ENCODE data around the gene IDH2.
A peak's percentile ranks its signal among the peaks of the same experiment; 100 is the strongest.

The IDH2 gene

DNA sequence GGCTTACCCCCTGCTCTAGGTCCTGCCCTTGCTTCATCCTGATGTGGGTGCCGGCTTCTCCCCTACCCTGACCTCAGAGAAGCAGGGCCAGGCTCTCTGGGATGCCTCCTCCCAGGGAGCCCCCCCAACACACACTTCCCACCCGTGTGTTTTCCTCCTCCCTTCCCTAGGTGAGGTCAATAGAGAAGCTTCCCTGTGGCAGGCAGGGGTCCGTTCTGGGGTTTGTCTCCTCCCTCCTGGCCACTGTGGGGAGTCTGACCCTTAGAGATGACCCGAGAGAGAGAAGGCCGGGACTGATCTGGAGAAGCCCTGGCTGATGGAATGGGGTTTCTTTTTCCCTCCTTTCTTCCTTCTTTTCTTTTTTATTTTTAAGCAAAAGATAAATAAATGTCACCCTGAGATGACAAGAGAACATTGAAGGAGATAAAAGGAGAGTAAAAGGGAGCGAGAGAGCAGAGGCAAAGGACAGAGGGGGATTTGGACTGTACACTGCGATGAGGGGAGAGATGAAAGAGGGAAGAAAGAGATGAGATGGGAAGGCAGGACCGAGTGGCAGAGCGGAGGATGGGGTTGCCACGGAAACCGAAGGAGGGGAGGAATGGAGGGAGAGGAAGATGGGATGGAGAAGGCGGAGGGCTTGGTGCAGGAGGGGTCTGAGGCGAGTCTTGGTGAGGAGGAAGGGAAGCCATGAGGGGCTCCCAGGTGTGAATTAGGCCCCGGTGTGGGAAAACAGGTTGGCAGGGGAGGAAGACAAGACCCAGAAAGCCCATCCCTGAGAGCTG, 48.4 kb downstream of the IDH2 start:
- H3K27ac ChIP-seq (ENCODE audit: low read depth, low read length), result no peak overlapping the region
- H3K4me1 ChIP-seq (ENCODE audit: control insufficient read depth, insufficient read depth, low read length), result no peaks in the 10 kb centered on the region
- H3K9ac ChIP-seq (ENCODE audit: low read length), result no peak overlapping the region
- H3K27me3 ChIP-seq (ENCODE audit: control insufficient read depth, insufficient read depth, low read length), result no peaks in the 10 kb centered on the region
- H3K4me3 ChIP-seq (ENCODE audit: low read length), result no peak overlapping the region
- no peaks in the 10 kb centered on the region for H3K36me3 ChIP-seq (ENCODE audit: control insufficient read depth, insufficient read depth, low read length)

DNA sequence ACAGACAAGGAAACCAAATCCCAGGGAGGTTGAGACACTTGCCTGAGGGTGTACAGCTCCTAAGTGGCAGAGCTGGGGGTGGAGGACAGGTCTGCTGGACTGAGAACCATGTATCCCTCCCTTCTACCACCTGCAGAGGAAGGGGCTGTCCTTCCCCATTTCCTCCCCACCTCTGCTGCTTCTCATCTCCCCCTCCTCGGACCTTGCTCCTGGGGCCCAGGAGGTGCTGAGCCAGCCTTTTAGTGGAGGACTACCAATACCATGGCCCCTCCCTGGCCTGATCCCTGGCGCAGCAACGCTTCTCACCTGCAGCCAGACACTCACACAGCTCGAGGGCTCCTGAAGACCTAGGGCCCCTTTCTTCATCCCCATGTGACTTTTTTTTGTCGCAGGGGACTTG, 50.4 kb downstream of the IDH2 start:
- no peaks in the 10 kb centered on the region for H3K36me3 ChIP-seq (ENCODE audit: control insufficient read depth, insufficient read depth, low read length)
- H3K9ac ChIP-seq (ENCODE audit: low read length), result no peak overlapping the region
- no peaks in the 10 kb centered on the region for H3K27me3 ChIP-seq (ENCODE audit: control insufficient read depth, insufficient read depth, low read length)
- H3K27ac ChIP-seq (ENCODE audit: low read depth, low read length), result no peak overlapping the region
- H3K4me3 ChIP-seq (ENCODE audit: low read length), result no peak overlapping the region
- peaks cover 4% of the 10 kb centered on the region for H3K4me1 ChIP-seq (ENCODE audit: control insufficient read depth, insufficient read depth, low read length)

DNA sequence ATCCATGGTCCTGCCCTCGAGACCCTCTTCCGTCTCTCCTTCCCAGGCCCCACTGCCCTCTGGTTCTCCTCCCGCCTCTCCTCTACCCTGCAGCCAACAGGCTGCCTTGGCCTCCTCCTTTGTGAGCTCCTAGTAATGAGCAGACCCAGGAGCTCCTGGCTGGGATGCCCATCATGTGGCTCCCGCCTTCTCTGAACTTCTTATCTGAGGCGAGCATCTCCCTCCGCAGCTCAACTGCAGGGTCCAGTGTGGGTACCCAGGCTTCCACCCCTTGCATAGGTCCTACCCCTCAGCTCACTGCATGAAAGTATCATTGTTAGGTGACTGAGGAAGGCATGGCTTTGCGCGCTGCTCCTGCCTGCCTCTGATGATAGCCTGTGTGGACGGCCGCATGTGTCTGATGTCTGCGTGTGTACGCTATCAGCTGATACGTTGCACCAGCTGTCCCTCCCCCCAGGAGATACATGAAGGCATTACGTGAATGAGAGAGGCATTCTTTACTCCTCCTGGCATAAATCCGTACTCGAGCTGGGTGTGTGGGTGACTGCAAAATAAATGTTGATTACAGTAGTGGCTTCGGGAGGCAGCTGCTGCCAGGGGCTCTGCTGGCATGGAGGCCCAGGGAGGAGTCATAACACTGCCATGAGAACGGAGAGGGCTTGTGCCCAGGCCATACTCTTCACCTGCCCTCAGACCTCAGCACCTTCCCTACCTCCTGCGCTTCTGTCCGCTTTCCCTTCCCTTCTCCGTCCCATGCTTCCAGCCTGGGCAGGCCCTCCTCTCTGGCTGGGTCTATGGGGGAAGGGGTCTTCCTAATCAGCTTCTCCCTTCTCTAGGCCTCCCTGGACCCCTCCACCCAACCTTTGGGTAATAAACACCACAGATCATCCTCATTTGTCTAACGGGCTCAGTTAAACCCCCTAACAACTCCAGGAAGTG, 52.3 kb downstream of the IDH2 start:
- H3K4me3 ChIP-seq (ENCODE audit: low read length), result no peak overlapping the region
- H3K27me3 ChIP-seq (ENCODE audit: control insufficient read depth, insufficient read depth, low read length), result no peaks in the 10 kb centered on the region
- no peaks in the 10 kb centered on the region for H3K36me3 ChIP-seq (ENCODE audit: control insufficient read depth, insufficient read depth, low read length)
- no peak overlapping the region for H3K9ac ChIP-seq (ENCODE audit: low read length)
- H3K4me1 ChIP-seq (ENCODE audit: control insufficient read depth, insufficient read depth, low read length), result peaks cover 10% of the 10 kb centered on the region
- H3K27ac ChIP-seq (ENCODE audit: low read depth, low read length), result no peak overlapping the region

DNA sequence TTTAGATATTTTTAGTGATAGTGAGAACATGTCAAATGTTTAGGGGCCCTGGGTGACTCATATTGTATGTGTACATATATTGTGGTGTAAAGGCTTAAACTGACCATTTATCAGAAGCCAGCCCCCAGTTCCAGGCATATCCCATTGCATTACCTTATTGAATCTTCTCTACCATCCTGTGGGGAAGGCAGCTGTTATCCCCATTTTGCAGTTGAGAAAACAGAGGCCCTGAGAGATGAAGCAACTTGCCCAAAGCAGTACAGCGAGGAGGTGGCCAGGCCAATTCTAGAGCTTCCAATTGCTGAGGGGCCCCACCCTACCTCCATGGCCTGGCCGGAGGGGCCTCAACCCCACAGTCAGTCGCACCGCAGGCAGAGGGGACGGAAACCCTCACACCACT, 53.2 kb downstream of the IDH2 start:
- H3K4me1 ChIP-seq (ENCODE audit: control insufficient read depth, insufficient read depth, low read length), result peaks cover 10% of the 10 kb centered on the region
- no peak overlapping the region for H3K4me3 ChIP-seq (ENCODE audit: low read length)
- no peaks in the 10 kb centered on the region for H3K36me3 ChIP-seq (ENCODE audit: control insufficient read depth, insufficient read depth, low read length)
- no peak overlapping the region for H3K9ac ChIP-seq (ENCODE audit: low read length)
- no peaks in the 10 kb centered on the region for H3K27me3 ChIP-seq (ENCODE audit: control insufficient read depth, insufficient read depth, low read length)
- H3K27ac ChIP-seq (ENCODE audit: low read depth, low read length), result no peak overlapping the region

DNA sequence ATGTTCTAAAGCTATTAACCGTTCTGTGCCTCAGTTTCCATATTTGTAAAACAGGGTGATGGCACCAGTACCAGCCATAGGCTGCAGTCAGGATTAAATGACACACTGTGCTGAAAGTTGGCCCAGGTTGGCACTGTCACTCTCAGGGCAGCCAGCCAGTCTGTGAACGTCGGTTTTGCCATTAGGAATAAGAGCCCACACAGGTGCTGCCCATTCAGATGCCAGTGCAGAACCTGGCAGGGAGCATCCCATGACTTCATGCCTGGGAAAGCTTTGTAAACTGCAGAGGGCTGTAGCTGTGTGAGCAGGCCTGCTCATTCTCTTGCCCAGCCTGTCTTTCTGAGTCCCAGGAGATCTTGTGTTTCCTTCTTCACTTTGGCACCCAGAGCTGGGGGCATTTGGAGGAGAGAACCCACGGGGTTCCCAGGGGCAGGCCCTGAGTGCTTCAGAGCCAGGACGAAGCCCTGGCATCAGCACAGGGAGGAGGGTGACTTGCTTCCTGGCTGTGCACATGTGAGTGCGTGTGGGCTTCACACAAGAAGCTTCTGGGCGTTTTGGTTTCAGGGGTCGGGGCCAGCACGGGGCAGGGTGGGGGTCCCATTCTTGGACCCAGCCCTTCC, 54.2 kb downstream of the IDH2 start:
- no peak overlapping the region for H3K27ac ChIP-seq (ENCODE audit: low read depth, low read length)

DNA sequence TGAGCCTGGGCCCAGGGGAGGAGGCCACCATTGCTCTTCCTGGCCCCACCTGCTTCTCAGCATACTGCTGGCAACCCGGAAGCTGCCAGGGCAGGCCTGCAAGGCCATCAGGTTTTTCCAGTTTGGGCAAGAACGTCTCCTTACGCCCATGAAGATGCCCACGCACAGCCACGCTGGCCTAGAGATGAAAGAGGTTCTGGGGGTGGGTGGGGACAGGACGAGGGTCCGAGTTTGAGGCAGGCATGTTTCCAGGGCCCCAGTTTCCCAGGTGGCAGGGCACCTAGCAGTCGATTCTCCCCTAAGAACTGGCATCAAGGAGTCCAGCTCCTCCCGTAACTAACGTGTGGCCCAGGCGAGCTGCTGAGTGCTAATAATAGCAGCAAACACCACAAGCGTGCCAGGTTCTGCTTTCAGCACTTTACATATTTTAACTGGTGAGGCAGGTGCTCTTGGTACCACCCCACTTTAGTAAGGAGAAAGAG, 55.3 kb downstream of the IDH2 start:
- Histone ChIP-seq H3K27ac (ENCODE audit: low read depth, low read length) (peak overlapping the region; percentile 3), H3K36me3 (ENCODE audit: control insufficient read depth, insufficient read depth, low read length) (no peaks in the 10 kb centered on the region), H3K4me3 (ENCODE audit: low read length) (peak overlapping the region; percentile 12), H3K9ac (ENCODE audit: low read length) (no peak overlapping the region), H3K27me3 (ENCODE audit: control insufficient read depth, insufficient read depth, low read length) (no peaks in the 10 kb centered on the region), H3K4me1 (ENCODE audit: control insufficient read depth, insufficient read depth, low read length) (peaks cover 10% of the 10 kb centered on the region)

More for the DNA sequence above, 54.2 kb downstream of the IDH2 start:
- Histone ChIP-seq H3K36me3 (ENCODE audit: control insufficient read depth, insufficient read depth, low read length) (no peaks in the 10 kb centered on the region), H3K9ac (ENCODE audit: low read length) (no peak overlapping the region), H3K4me1 (ENCODE audit: control insufficient read depth, insufficient read depth, low read length) (peaks cover 10% of the 10 kb centered on the region), H3K4me3 (ENCODE audit: low read length) (no peak overlapping the region), H3K27me3 (ENCODE audit: control insufficient read depth, insufficient read depth, low read length) (no peaks in the 10 kb centered on the region)

DNA sequence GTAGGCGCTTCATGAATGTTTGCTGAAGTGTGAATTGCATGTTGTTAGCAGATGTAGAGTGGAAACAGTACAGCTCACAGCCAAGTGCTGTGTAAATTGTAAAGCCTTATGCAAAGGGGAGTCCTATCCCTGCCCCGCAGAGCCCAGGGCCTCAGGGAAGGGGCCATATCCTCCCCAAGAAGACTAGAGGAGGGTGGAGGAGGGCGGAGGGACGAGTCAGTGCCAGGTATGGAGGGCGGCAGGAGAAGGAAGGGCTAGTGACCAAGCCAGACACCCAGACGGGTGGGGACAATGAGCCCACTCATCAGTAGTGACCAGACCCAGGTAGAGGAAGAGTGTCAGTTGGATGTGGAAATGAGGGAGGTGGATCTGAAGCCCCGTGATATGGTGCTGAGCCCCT, 56.0 kb downstream of the IDH2 start:
- no peak overlapping the region for H3K9ac ChIP-seq (ENCODE audit: low read length)
- H3K4me1 ChIP-seq (ENCODE audit: control insufficient read depth, insufficient read depth, low read length), result peaks cover 10% of the 10 kb centered on the region
- no peaks in the 10 kb centered on the region for H3K36me3 ChIP-seq (ENCODE audit: control insufficient read depth, insufficient read depth, low read length)
- H3K27me3 ChIP-seq (ENCODE audit: control insufficient read depth, insufficient read depth, low read length), result no peaks in the 10 kb centered on the region
- no peak overlapping the region for H3K27ac ChIP-seq (ENCODE audit: low read depth, low read length)
- no peak overlapping the region for H3K4me3 ChIP-seq (ENCODE audit: low read length)

DNA sequence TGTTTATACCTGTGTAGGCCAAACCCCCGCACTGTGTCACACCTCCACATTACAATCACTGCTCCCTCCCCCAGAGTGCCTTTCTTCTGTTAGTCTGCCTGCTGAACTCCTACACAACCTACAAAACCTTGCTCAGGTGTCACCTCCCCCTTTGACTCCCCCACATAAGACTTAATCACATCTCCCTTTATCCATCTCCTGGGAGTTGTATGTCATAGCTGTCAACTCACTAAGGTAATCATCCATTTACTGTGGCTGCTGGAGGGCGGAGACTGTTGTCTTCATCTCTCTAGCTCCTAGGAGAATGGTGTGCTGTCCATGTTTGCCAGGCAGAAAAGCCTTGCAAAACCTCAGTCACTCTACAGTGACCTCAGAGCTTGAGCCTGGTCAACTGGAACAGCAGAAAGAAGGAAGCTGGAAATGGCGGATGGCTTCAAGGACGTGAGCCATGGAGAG, 57.3 kb downstream of the IDH2 start:
- no peaks in the 10 kb centered on the region for H3K36me3 ChIP-seq (ENCODE audit: control insufficient read depth, insufficient read depth, low read length)
- H3K4me3 ChIP-seq (ENCODE audit: low read length), result no peak overlapping the region
- H3K27me3 ChIP-seq (ENCODE audit: control insufficient read depth, insufficient read depth, low read length), result no peaks in the 10 kb centered on the region
- no peak overlapping the region for H3K9ac ChIP-seq (ENCODE audit: low read length)
- H3K4me1 ChIP-seq (ENCODE audit: control insufficient read depth, insufficient read depth, low read length), result peaks cover 10% of the 10 kb centered on the region
- no peak overlapping the region for H3K27ac ChIP-seq (ENCODE audit: low read depth, low read length)

DNA sequence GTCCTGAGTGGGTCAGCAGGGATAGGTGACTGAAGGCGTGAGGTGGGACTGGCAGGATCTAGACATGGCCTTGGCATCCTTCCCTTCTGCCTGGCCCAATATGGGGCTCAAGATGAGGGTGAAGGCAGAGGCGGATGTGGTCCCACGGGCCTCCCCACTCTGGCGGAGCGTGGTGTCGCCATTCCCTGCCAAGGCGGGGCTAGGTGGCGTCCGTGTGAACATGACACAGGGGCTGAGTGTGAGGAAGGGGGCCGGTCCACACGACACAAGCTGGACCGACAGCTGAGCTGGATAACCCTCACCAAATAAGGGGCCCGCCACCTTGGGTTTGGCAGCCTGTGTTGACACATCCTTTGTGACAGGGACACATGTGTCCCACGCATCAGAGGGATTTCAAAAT, 58.1 kb downstream of the IDH2 start:
- Histone ChIP-seq H3K9ac (ENCODE audit: low read length) (no peak overlapping the region), H3K4me1 (ENCODE audit: control insufficient read depth, insufficient read depth, low read length) (peaks cover 10% of the 10 kb centered on the region), H3K27me3 (ENCODE audit: control insufficient read depth, insufficient read depth, low read length) (no peaks in the 10 kb centered on the region), H3K36me3 (ENCODE audit: control insufficient read depth, insufficient read depth, low read length) (no peaks in the 10 kb centered on the region), H3K27ac (ENCODE audit: low read depth, low read length) (no peak overlapping the region), H3K4me3 (ENCODE audit: low read length) (no peak overlapping the region)

DNA sequence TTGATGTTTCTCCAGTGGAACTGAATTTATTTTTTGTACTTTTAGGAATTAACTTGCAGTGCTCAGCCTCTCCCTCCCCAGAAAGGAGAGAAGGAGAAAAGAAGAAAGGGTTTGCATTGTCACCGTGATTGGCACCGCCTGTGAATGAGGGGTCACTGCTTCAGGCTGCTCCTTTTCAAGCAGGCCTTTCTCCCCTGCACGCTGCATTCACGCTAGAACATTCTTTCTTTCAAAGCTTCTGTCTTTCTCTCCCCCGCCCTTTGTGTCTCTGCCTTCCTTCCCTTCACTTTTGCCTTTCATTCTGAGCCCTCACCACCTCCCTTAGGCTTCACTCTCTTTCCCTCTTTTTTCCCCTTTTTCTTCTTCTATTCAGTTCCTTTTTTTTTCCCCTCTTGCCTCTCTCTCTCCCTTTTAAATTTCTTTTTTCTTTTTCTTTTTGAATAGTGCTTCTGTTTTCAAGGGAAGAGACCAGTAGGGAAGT, 58.7 kb downstream of the IDH2 start:
- Histone ChIP-seq H3K36me3 (ENCODE audit: control insufficient read depth, insufficient read depth, low read length) (no peaks in the 10 kb centered on the region), H3K4me1 (ENCODE audit: control insufficient read depth, insufficient read depth, low read length) (peaks cover 10% of the 10 kb centered on the region), H3K9ac (ENCODE audit: low read length) (no peak overlapping the region), H3K4me3 (ENCODE audit: low read length) (no peak overlapping the region), H3K27me3 (ENCODE audit: control insufficient read depth, insufficient read depth, low read length) (no peaks in the 10 kb centered on the region), H3K27ac (ENCODE audit: low read depth, low read length) (no peak overlapping the region)

DNA sequence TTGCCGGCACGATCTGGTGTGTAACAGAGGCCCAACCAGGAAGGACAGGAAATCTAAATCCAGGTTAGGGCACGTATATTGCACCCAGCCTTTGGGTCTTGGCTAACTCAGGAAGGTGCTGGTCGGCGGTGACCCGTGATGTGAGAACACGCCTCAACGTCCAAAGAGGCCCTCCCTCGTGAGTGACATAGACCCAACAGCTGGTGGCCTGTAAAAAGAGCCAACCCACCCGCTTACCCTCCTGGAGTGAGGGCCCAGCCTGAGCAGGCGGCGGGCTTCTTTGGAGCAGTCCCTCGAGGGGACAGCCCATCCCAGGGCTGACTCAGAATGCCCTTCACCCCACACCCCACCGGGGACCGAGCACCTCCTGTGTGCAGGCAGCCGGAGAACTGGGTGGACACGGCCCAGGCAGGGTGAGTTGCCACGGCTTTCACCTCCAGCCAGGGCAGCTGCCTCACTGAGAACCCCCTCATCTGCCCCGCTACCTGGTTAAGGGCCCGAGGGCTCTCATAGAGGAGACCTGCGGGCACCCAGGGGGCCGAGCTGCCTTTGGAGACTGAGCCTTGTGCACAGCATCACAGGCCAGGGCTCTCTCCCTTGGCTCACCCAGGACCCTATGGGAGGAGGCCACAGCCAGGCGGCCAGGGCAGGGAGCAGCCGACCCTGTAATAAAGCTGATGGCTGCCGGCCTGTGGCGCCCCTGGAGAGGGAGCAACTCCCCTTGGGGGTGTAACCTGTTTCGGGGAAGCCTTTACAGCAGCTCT, 59.3 kb downstream of the IDH2 start:
- Histone ChIP-seq H3K27me3 (ENCODE audit: control insufficient read depth, insufficient read depth, low read length) (no peaks in the 10 kb centered on the region), H3K9ac (ENCODE audit: low read length) (no peak overlapping the region), H3K27ac (ENCODE audit: low read depth, low read length) (no peak overlapping the region), H3K4me3 (ENCODE audit: low read length) (no peak overlapping the region), H3K36me3 (ENCODE audit: control insufficient read depth, insufficient read depth, low read length) (no peaks in the 10 kb centered on the region), H3K4me1 (ENCODE audit: control insufficient read depth, insufficient read depth, low read length) (peaks cover 10% of the 10 kb centered on the region)

All from rectal smooth muscle tissue (tissue), 1 donor.